Stomach smooth muscle (tissue), 2 donors: Measurements from ENCODE around the gene CNTNAP2.

ENCODE experiments used
- H3K27ac ChIP-seq: one replicate; pipeline ENCODE4 v1.7.0; 2013; ENCODE audit warnings: mild to moderate bottlenecking, low read length, inconsistent platforms
- H3K27me3 ChIP-seq, 2 donors: one replicate each; pipeline ENCODE4 v1.7.0; 2013; ENCODE audit warnings: low read length in 2 of 2; ENCODE audit not compliant: insufficient read depth in 2 of 2, control insufficient read depth in 1 of 2
- H3K36me3 ChIP-seq, 2 donors: one replicate each; pipeline ENCODE4 v1.7.0; 2013; ENCODE audit warnings: low read length in 2 of 2; ENCODE audit not compliant: control insufficient read depth in 2 of 2, insufficient read depth in 2 of 2
- H3K4me1 ChIP-seq: one replicate; pipeline ENCODE4 v1.7.0; 2013; ENCODE audit warnings: low read length; ENCODE audit not compliant: control insufficient read depth, insufficient read depth
- H3K4me3 ChIP-seq, 2 donors: one replicate each; pipeline ENCODE4 v1.7.0; 2013; ENCODE audit warnings: low read length in 2 of 2
- H3K9ac ChIP-seq, 2 donors: one replicate each; pipeline ENCODE4 v1.7.0; 2013; ENCODE audit warnings: low read length in 2 of 2, mild to moderate bottlenecking in 1 of 2
- H3K9me3 ChIP-seq, 2 donors: one replicate each; pipeline ENCODE4 v1.7.0; 2013; ENCODE audit warnings: low read length in 2 of 2; ENCODE audit not compliant: control insufficient read depth in 2 of 2
- donor health status: healthy.
- donor health status: Pancreatic carcinoma.

Gene CNTNAP2

GRCh38 chr7:146787266-146787665 lies 670.7 kb downstream of the CNTNAP2 start:
- H3K27ac ChIP-seq = no peak overlapping the region
- no peaks in the 10 kb centered on the region for H3K27me3 ChIP-seq
- H3K9me3 ChIP-seq = peaks cover 0 to 5% of the 10 kb centered on the region in 2 donors
- no peaks in the 10 kb centered on the region for H3K4me1 ChIP-seq
- no peaks in the 10 kb centered on the region for H3K36me3 ChIP-seq
- no peak overlapping the region for H3K4me3 ChIP-seq
- no peak overlapping the region for H3K9ac ChIP-seq

DNA sequence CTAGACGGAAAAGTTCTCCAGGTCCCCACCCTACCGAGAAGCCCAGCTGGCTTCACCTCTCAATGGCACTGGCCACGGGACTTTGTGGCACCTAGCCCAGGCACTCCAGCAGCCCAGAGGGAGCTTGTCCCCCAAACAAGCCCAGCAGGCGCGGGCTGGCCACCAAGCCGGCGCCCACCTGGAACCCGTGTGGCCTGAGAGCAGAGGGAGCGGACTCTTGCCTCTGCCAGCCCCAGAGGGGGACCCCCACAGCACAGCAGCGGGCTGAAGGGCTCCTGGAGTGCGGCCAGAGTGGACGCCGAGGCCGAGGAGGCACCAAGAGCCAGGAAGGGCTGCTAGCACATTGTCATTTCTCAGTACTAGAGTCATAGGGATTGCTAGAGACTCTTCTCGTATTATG lies 671.4 kb downstream of the CNTNAP2 start:
- Histone ChIP-seq H3K9me3 (peaks cover 0 to 5% of the 10 kb centered on the region in 2 donors), H3K27ac (no peak overlapping the region)

DNA sequence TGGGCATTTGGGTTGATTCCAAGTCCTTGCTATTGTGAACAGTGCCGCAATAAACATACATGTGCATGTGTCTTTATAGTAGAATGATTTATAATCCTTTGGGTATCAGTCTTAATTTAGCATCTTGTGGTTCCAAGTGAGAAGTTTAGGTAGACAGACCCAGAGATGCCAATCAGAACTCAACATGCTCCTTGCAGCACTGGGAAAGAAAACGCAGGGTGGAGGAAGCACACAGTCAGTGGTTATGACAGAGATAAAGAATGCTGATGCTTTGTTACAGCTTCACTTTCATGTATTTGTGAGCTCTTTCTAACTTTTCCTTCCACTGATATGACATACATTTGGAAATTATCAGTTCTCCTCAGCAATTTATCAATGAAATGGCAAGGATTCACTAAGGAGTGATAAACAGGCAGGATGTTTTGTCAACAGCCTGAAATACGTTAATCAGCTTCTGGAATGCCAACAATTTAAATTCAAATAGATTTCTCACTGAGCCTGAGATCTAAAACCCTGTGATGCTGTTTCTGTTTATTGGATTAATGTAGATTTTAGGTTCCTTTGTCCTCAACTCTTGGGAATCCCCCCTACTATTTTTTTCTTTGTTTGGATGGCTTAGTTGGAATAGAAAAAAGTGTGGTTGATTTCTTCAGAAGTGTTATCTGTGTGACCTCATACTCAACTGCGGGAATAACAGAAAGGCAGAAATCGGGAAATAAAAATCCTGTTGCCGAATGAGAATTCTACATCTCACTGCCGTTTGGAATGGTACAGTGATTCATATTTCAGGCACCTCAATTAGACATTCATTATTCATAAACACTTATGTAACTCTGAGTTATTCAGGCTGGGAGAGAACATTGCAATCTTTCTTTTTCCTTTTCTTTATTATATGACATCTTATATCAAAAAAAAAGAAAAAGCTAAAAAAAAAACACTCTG lies 675.0 kb downstream of the CNTNAP2 start:
- no peaks in the 10 kb centered on the region for H3K27me3 ChIP-seq
- no peaks in the 10 kb centered on the region for H3K36me3 ChIP-seq
- H3K4me3 ChIP-seq = no peak overlapping the region
- no peak overlapping the region for H3K27ac ChIP-seq
- no peaks in the 10 kb centered on the region for H3K4me1 ChIP-seq
- no peak overlapping the region for H3K9ac ChIP-seq
- peaks cover 8 to 9% of the 10 kb centered on the region in 2 donors for H3K9me3 ChIP-seq

More for the DNA sequence above, 671.4 kb downstream of the CNTNAP2 start:
- no peaks in the 10 kb centered on the region for H3K36me3 ChIP-seq
- no peaks in the 10 kb centered on the region for H3K27me3 ChIP-seq
- no peak overlapping the region for H3K9ac ChIP-seq
- no peak overlapping the region for H3K4me3 ChIP-seq
- H3K4me1 ChIP-seq = no peaks in the 10 kb centered on the region

- no peaks in the 10 kb centered on the region for H3K9me3 ChIP-seq
- no peak overlapping the region for H3K9ac ChIP-seq
- no peaks in the 10 kb centered on the region for H3K27me3 ChIP-seq
These were observed 688.0 kb downstream of the CNTNAP2 start for GRCh38 chr7:146804620-146805019.

GRCh38 chr7:146805082-146805481 lies 688.5 kb downstream of the CNTNAP2 start:
- no peaks in the 10 kb centered on the region for H3K9me3 ChIP-seq
- no peaks in the 10 kb centered on the region for H3K27me3 ChIP-seq
- no peak overlapping the region for H3K4me3 ChIP-seq

More at GRCh38 chr7:146804620-146805019, 688.0 kb downstream of the CNTNAP2 start:
- Histone ChIP-seq H3K4me1 (no peaks in the 10 kb centered on the region), H3K36me3 (no peaks in the 10 kb centered on the region), H3K4me3 (no peak overlapping the region), H3K27ac (no peak overlapping the region)

GRCh38 chr7:146826329-146826728 lies 709.7 kb downstream of the CNTNAP2 start:
- peaks cover 0 to 2% of the 10 kb centered on the region in 2 donors for H3K9me3 ChIP-seq

More at GRCh38 chr7:146805082-146805481, 688.5 kb downstream of the CNTNAP2 start:
- Histone ChIP-seq H3K27ac (no peak overlapping the region), H3K4me1 (no peaks in the 10 kb centered on the region), H3K9ac (no peak overlapping the region), H3K36me3 (no peaks in the 10 kb centered on the region)

DNA sequence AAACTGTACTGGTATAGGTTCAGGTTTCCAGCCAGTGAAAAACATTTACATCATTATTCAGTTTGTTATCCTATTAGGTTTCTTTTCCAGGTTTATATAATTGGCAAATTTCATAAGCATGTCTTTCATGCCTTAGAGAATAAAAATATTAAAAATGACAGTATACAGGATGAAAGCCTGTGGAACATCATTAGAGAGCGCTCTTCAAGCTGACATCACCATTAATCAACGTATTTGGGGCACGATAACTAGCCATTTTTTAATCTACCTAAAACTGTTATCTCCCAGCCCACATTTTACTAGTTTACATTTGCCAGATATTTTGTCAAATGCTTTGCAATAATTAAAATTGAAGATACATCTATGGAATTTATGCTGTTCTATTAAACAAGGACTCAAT lies 714.1 kb downstream of the CNTNAP2 start:
- no peaks in the 10 kb centered on the region for H3K9me3 ChIP-seq
- H3K36me3 ChIP-seq = no peaks in the 10 kb centered on the region
- no peak overlapping the region for H3K27ac ChIP-seq
- no peaks in the 10 kb centered on the region for H3K4me1 ChIP-seq
- H3K9ac ChIP-seq = no peak overlapping the region
- H3K27me3 ChIP-seq = no peaks in the 10 kb centered on the region
- H3K4me3 ChIP-seq = no peak overlapping the region

More at GRCh38 chr7:146826329-146826728, 709.7 kb downstream of the CNTNAP2 start:
- Histone ChIP-seq H3K27ac (no peak overlapping the region), H3K9ac (no peak overlapping the region), H3K27me3 (no peaks in the 10 kb centered on the region), H3K4me3 (no peak overlapping the region), H3K4me1 (no peaks in the 10 kb centered on the region), H3K36me3 (no peaks in the 10 kb centered on the region)

DNA sequence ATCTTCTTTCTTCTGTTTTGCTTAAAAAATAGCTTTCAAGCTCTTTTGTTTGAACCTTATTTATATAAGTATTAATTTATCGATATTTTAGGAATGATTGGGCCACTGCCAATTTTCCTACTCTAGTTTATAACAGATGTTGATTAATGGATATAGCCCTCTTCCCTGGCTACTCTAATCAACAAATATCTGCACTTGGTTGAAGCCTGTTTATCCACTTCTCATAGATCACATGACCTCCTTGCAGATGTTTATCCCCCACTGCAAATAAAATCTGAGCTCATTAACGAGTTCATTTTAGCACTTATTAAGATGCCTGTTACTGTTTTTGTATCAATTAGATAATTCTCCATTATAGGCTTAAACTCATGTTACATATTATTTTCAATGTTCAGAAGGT lies 715.3 kb downstream of the CNTNAP2 start:
- H3K27ac ChIP-seq = no peak overlapping the region
- no peak overlapping the region for H3K9ac ChIP-seq
- no peak overlapping the region for H3K4me3 ChIP-seq
- no peaks in the 10 kb centered on the region for H3K4me1 ChIP-seq
- no peaks in the 10 kb centered on the region for H3K36me3 ChIP-seq
- H3K27me3 ChIP-seq = no peaks in the 10 kb centered on the region
- no peaks in the 10 kb centered on the region for H3K9me3 ChIP-seq

GRCh38 chr7:146844405-146844804 lies 727.8 kb downstream of the CNTNAP2 start:
- Histone ChIP-seq H3K27me3 (no peaks in the 10 kb centered on the region), H3K4me1 (no peaks in the 10 kb centered on the region), H3K27ac (no peak overlapping the region), H3K4me3 (no peak overlapping the region), H3K36me3 (no peaks in the 10 kb centered on the region), H3K9ac (no peak overlapping the region), H3K9me3 (no peaks in the 10 kb centered on the region)

DNA sequence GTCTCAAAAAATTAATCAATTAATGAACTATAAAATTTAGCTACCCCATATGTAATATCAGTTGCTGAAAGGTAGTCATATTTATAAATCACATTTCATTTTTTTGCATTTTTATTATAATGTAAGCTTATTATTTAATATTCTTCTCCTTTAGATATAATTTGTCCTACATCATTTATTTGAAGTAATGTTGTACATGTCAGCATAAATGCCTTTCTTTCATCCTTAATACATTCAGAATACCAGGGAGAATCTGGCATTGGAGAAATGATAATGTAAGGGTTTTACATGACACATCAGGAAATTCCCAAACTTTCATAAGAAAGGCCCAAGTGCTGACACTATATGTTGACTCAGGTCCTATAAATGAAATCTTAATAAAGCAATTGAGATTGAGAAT lies 742.1 kb downstream of the CNTNAP2 start:
- Histone ChIP-seq H3K27me3 (no peaks in the 10 kb centered on the region), H3K4me1 (no peaks in the 10 kb centered on the region), H3K36me3 (no peaks in the 10 kb centered on the region), H3K9me3 (no peaks in the 10 kb centered on the region), H3K4me3 (no peak overlapping the region), H3K27ac (no peak overlapping the region), H3K9ac (no peak overlapping the region)

DNA sequence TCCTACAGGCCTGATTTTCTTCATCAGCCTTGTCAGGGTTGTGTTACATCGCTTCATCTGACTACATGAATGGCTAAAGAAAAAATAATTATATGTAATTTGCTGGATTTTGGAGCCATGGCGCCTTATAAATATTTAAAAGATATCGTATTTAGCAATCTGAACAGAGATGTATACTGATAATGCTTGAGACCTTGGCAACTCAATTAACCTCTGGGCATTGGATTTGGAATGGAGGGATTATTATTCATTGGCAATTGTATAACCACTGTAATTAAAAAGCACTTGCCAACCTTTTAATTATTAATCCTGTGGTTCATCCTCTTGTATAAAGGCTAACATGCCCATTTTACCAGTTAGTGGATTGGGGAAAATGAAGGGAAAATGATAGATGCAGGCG lies 745.1 kb downstream of the CNTNAP2 start:
- no peak overlapping the region for H3K4me3 ChIP-seq
- H3K9me3 ChIP-seq = no peaks in the 10 kb centered on the region
- H3K9ac ChIP-seq = no peak overlapping the region
- no peaks in the 10 kb centered on the region for H3K36me3 ChIP-seq
- no peak overlapping the region for H3K27ac ChIP-seq
- H3K4me1 ChIP-seq = no peaks in the 10 kb centered on the region
- no peaks in the 10 kb centered on the region for H3K27me3 ChIP-seq
